Neural cell (in vitro differentiated cells): Measurements from ENCODE around the gene TBATA. TPM values are rescaled to one million over a fixed set of nuclear protein-coding genes. Genes with fewer than 3 reads are reported as not detected.

ENCODE experiments used
- H2AFZ ChIP-seq: fragments of 200-600, 300-800 bp; sonication (generic), shearing (Covaris generic); 2 replicates; pipeline ENCODE4 v1.6.0; 2014; ENCODE audit warnings: low read depth, mild to moderate bottlenecking, antibody characterized with exemption, low read length, moderate library complexity
- H3F3A ChIP-seq: fragments of 200-600 bp; shearing (Covaris generic); 2 replicates; pipeline ENCODE4 v1.6.1; 2016; ENCODE audit warnings: mild to moderate bottlenecking, moderate library complexity, mixed read lengths, antibody characterized with exemption, low read length; ENCODE audit not compliant: insufficient read depth, poor library complexity, severe bottlenecking
- H3K27ac ChIP-seq: fragments of 200-600, 300-800 bp; sonication (generic), shearing (Covaris generic); 2 replicates; pipeline ENCODE4 v1.5.1; 2014; ENCODE audit warnings: mild to moderate bottlenecking, low read length, moderate library complexity
- H3K27me3 ChIP-seq: fragments of 300-800, 200-600 bp; sonication (generic), shearing (Covaris generic); 2 replicates; pipeline ENCODE4 v1.6.0; 2014; ENCODE audit warnings: mild to moderate bottlenecking, low read depth, low read length, moderate library complexity; ENCODE audit not compliant: insufficient read depth
- H3K36me3 ChIP-seq: fragments of 300-800, 200-600 bp; sonication (generic), shearing (Covaris generic); 2 replicates; pipeline ENCODE4 v1.5.1; 2014; ENCODE audit warnings: mild to moderate bottlenecking, antibody characterized with exemption, low read length, moderate library complexity; ENCODE audit not compliant: insufficient read depth
- H3K4me2 ChIP-seq: fragments of 300-800, 200-600 bp; sonication (generic), shearing (Covaris generic); 2 replicates; pipeline ENCODE4 v1.6.0; 2014; ENCODE audit warnings: mild to moderate bottlenecking, low read length
- H3K4me3 ChIP-seq: fragments of 300-800, 200-600 bp; sonication (generic), shearing (Covaris generic); 2 replicates; pipeline ENCODE4 v1.5.1; 2014; ENCODE audit warnings: mild to moderate bottlenecking, low read length, moderate library complexity
- H3K79me2 ChIP-seq: fragments of 200-600 bp; shearing (Covaris generic); replicated peaks from 2 replicates; pipeline ENCODE4 v1.6.0; 2014; ENCODE audit warnings: mild to moderate bottlenecking, low read length, moderate library complexity; ENCODE audit not compliant: insufficient read depth
- H3K9ac ChIP-seq: fragments of 300-800, 200-600 bp; sonication (generic), shearing (Covaris generic); 2 replicates; pipeline ENCODE4 v1.6.1; 2016; ENCODE audit warnings: mild to moderate bottlenecking, low read length, mixed read lengths
- H3K9me2 ChIP-seq: fragments of 200-600 bp; shearing (Covaris generic); 2 replicates; pipeline ENCODE4 v1.6.1; 2016; ENCODE audit warnings: mild to moderate bottlenecking, low read length, mixed read lengths; ENCODE audit not compliant: insufficient read depth
- H3K9me3 ChIP-seq: fragments of 200-600, 300-800 bp; sonication (generic), shearing (Covaris generic); 2 replicates; pipeline ENCODE4 v1.6.1; 2016; ENCODE audit warnings: mild to moderate bottlenecking, mixed run types, low read length, moderate library complexity, mixed read lengths
- H4K20me1 ChIP-seq: fragments of 200-600 bp; shearing (Covaris generic); 2 replicates; pipeline ENCODE4 v1.6.1; 2016; ENCODE audit warnings: mild to moderate bottlenecking, mixed run types; ENCODE audit not compliant: insufficient read depth
- EP300 ChIP-seq: fragments of 450-650 bp; conservative IDR thresholded peaks from 2 replicates; pipeline ENCODE4 v1.6.1; 2014; ENCODE audit warnings: antibody characterized with exemption, mild to moderate bottlenecking, moderate library complexity; ENCODE audit not compliant: poor library complexity, severe bottlenecking
- EZH2 ChIP-seq: fragments of 200-600, 300-800 bp; shearing (Covaris generic), sonication (generic); IDR thresholded peaks from 2 replicates; pipeline ENCODE4 v1.6.1; 2014; ENCODE audit warnings: antibody characterized with exemption, low read length, borderline replicate concordance, mild to moderate bottlenecking; ENCODE audit not compliant: insufficient read depth, poor library complexity, severe bottlenecking
- MXI1 ChIP-seq: fragments of 450-650 bp; conservative IDR thresholded peaks from 2 replicates; pipeline ENCODE4 v1.6.1; 2014; ENCODE audit warnings: antibody characterized with exemption, mild to moderate bottlenecking; ENCODE audit not compliant: poor library complexity, severe bottlenecking
- POLR2AphosphoS5 ChIP-seq: IDR thresholded peaks from 2 replicates; pipeline ENCODE4 v1.6.1; 2012
- RAD21 ChIP-seq: fragments of 450-650 bp; conservative IDR thresholded peaks from 2 replicates; pipeline ENCODE4 v1.6.1; 2014; ENCODE audit warnings: antibody characterized with exemption, mild to moderate bottlenecking, moderate library complexity
- REST ChIP-seq: IDR thresholded peaks from 2 replicates; pipeline ENCODE4 v1.6.1; 2012; ENCODE audit warnings: borderline replicate concordance
- SMC3 ChIP-seq: fragments of 450-650 bp; conservative IDR thresholded peaks from 2 replicates; pipeline ENCODE4 v1.6.1; 2014; ENCODE audit warnings: antibody characterized with exemption, mild to moderate bottlenecking, moderate library complexity; ENCODE audit not compliant: poor library complexity
- TAF1 ChIP-seq: IDR thresholded peaks from 2 replicates; pipeline ENCODE4 v1.6.1; 2012; ENCODE audit warnings: low read depth
- polyA plus RNA-seq: library from polyadenylated mRNA; depleted of rRNA; stranded (reverse); fragments of >200 nt; gene quantifications from 2 replicates; pipeline ENCODE4 v1.2.3, GENCODE V29; 2014
- TF ChIP-seq, protein P1 (sequence below): fragments of 450-650 bp; IDR thresholded peaks from 2 replicates; pipeline ENCODE4 v1.5.1; 2014; ENCODE audit warnings: antibody characterized with exemption, mild to moderate bottlenecking, moderate library complexity; ENCODE audit not compliant: poor library complexity, severe bottlenecking

Gene TBATA
- polyA plus RNA-seq, 1 donor from 2014 or later: not detected

GRCh38 chr10:70820976-70821750 lies 36.0 kb upstream of the TBATA start:
- no peaks in the 10 kb centered on the region for H3F3A ChIP-seq
- no peak overlapping the region for H3K4me2 ChIP-seq
- H3K79me2 ChIP-seq: peaks cover 31% of the 10 kb centered on the region
- TF ChIP-seq SMC3 (peak; percentile 46), REST (no peak), TAF1 (no peak), RAD21 (peak; percentile 58)
- TF ChIP-seq, protein P1, sequence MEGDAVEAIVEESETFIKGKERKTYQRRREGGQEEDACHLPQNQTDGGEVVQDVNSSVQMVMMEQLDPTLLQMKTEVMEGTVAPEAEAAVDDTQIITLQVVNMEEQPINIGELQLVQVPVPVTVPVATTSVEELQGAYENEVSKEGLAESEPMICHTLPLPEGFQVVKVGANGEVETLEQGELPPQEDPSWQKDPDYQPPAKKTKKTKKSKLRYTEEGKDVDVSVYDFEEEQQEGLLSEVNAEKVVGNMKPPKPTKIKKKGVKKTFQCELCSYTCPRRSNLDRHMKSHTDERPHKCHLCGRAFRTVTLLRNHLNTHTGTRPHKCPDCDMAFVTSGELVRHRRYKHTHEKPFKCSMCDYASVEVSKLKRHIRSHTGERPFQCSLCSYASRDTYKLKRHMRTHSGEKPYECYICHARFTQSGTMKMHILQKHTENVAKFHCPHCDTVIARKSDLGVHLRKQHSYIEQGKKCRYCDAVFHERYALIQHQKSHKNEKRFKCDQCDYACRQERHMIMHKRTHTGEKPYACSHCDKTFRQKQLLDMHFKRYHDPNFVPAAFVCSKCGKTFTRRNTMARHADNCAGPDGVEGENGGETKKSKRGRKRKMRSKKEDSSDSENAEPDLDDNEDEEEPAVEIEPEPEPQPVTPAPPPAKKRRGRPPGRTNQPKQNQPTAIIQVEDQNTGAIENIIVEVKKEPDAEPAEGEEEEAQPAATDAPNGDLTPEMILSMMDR: peak; percentile 51
- H3K9me2 ChIP-seq: no peaks in the 10 kb centered on the region
- no peaks in the 10 kb centered on the region for H3K27me3 ChIP-seq
- no peak overlapping the region for H2AFZ ChIP-seq
- no peak overlapping the region for H3K27ac ChIP-seq
- H3K36me3 ChIP-seq: no peaks in the 10 kb centered on the region
- no peak overlapping the region for H3K4me3 ChIP-seq
- H4K20me1 ChIP-seq: no peaks in the 10 kb centered on the region
- H3K9me3 ChIP-seq: no peaks in the 10 kb centered on the region
- H3K9ac ChIP-seq: no peak overlapping the region

- H2AFZ ChIP-seq: peak overlapping the region; percentile 69
- no peaks in the 10 kb centered on the region for H3K9me3 ChIP-seq
- peaks cover 26% of the 10 kb centered on the region for H3K79me2 ChIP-seq
- H3K9ac ChIP-seq: peak overlapping the region; percentile 74
- no peaks in the 10 kb centered on the region for H3K27me3 ChIP-seq
- peak overlapping the region; percentile 0 for H3K27ac ChIP-seq
- H4K20me1 ChIP-seq: no peaks in the 10 kb centered on the region
- H3K4me2 ChIP-seq: peak overlapping the region; percentile 63
- peak overlapping the region; percentile 95 for H3K4me3 ChIP-seq
- H3F3A ChIP-seq: no peaks in the 10 kb centered on the region
- TF ChIP-seq, protein P1: no peak
- no peak for TF ChIP-seq RAD21
- peak; percentile 35 for TF ChIP-seq MXI1
- no peak for TF ChIP-seq EZH2
- TF ChIP-seq REST: no peak
- TF ChIP-seq POLR2AphosphoS5: peak; percentile 17
- TF ChIP-seq EP300: no peak
- TF ChIP-seq TAF1: no peak
- no peak for TF ChIP-seq SMC3
- H3K36me3 ChIP-seq: no peaks in the 10 kb centered on the region
- H3K9me2 ChIP-seq: no peaks in the 10 kb centered on the region
Observed at GRCh38 chr10:70816220-70816894, 31.2 kb upstream of the TBATA start.
